Keratinocyte (primary cell): Measurements from ENCODE around the gene ALG14.

ENCODE experiments used
- EZH2 ChIP-seq: IDR thresholded peaks from one replicate; pipeline ENCODE4 v1.6.1; 2012; ENCODE audit warnings: inconsistent platforms, mild to moderate bottlenecking, low read length, moderate library complexity
- TF ChIP-seq, protein P1 (sequence below), 3 experiments: IDR thresholded peaks in 1 of 3; conservative IDR thresholded peaks in 1 of 3; optimal IDR thresholded peaks in 1 of 3; 2 replicates in 2 of 3; 3 replicates in 1 of 3; pipeline versions ENCODE3 to v1.5.1; 2011; ENCODE audit warnings: low read length in 3 of 3, mild to moderate bottlenecking in 3 of 3, moderate library complexity in 2 of 3, control low read depth in 1 of 3, inconsistent platforms in 1 of 3; ENCODE audit not compliant: insufficient read depth in 2 of 3; ENCODE audit errors: extremely low read depth in 1 of 3

DNA sequence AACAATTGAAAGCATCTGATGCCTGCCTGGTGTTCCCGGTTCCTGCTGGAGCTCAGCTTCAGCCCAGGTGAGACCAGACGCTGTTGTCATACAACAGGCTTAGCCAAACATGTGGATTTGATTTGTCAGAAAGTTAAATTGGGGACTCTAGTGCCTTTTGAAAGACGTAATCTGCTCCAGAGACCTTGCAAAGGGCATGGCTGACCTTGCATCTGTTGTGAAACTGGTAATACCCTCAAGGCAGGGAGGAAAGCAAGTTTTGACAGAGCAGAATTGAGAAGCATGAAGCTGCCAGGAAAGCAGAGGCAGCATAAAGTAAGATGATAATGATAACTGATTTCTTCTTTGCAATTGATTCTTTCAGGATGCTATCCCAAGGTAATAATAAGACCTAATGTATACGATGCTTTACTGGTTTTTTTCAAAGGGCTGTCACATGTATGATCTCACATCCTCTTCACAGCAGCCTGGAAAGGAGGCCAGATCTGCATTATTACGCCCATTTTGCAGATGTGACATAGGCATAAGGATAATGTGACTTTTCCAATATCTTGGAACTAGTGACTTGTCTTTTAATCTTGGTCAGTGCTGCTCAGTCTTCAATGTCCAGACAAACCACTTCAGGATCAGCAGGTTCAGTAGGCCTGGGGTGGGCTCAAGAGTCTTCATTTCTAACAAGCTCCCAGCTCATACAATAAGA, 121.1 kb downstream of the ALG14 start:
- no peak for TF ChIP-seq EZH2
- TF ChIP-seq, protein P1, sequence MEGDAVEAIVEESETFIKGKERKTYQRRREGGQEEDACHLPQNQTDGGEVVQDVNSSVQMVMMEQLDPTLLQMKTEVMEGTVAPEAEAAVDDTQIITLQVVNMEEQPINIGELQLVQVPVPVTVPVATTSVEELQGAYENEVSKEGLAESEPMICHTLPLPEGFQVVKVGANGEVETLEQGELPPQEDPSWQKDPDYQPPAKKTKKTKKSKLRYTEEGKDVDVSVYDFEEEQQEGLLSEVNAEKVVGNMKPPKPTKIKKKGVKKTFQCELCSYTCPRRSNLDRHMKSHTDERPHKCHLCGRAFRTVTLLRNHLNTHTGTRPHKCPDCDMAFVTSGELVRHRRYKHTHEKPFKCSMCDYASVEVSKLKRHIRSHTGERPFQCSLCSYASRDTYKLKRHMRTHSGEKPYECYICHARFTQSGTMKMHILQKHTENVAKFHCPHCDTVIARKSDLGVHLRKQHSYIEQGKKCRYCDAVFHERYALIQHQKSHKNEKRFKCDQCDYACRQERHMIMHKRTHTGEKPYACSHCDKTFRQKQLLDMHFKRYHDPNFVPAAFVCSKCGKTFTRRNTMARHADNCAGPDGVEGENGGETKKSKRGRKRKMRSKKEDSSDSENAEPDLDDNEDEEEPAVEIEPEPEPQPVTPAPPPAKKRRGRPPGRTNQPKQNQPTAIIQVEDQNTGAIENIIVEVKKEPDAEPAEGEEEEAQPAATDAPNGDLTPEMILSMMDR (optimal IDR thresholded peaks at IDR 0.05 in 1 of 3, IDR thresholded peaks at IDR 0.05 in 1 of 3, conservative IDR thresholded peaks at IDR 0.05 in 1 of 3; ENCODE audit: extremely low read depth in 1 of 3, insufficient read depth in 2 of 3, low read length in 3 of 3): no peak
